HG03457 (cell line): ENCODE measurements around the gene TP53BP1.
"Not testable (repeated sequence)": the region's sequence is repeated elsewhere in the genome, so short reads cannot be mapped to it uniquely, and the experiment has no call there.

ENCODE experiments used
- ATAC-seq: cut with Tn5 transposase; IDR thresholded peaks from one replicate; pipeline ENCODE4 v1.9.1; 2021; ENCODE audit warnings: moderate number of reproducible peaks; ENCODE audit not compliant: unreplicated experiment

TP53BP1 gene, protein sequence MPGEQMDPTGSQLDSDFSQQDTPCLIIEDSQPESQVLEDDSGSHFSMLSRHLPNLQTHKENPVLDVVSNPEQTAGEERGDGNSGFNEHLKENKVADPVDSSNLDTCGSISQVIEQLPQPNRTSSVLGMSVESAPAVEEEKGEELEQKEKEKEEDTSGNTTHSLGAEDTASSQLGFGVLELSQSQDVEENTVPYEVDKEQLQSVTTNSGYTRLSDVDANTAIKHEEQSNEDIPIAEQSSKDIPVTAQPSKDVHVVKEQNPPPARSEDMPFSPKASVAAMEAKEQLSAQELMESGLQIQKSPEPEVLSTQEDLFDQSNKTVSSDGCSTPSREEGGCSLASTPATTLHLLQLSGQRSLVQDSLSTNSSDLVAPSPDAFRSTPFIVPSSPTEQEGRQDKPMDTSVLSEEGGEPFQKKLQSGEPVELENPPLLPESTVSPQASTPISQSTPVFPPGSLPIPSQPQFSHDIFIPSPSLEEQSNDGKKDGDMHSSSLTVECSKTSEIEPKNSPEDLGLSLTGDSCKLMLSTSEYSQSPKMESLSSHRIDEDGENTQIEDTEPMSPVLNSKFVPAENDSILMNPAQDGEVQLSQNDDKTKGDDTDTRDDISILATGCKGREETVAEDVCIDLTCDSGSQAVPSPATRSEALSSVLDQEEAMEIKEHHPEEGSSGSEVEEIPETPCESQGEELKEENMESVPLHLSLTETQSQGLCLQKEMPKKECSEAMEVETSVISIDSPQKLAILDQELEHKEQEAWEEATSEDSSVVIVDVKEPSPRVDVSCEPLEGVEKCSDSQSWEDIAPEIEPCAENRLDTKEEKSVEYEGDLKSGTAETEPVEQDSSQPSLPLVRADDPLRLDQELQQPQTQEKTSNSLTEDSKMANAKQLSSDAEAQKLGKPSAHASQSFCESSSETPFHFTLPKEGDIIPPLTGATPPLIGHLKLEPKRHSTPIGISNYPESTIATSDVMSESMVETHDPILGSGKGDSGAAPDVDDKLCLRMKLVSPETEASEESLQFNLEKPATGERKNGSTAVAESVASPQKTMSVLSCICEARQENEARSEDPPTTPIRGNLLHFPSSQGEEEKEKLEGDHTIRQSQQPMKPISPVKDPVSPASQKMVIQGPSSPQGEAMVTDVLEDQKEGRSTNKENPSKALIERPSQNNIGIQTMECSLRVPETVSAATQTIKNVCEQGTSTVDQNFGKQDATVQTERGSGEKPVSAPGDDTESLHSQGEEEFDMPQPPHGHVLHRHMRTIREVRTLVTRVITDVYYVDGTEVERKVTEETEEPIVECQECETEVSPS (N-terminal part only)

DNA sequence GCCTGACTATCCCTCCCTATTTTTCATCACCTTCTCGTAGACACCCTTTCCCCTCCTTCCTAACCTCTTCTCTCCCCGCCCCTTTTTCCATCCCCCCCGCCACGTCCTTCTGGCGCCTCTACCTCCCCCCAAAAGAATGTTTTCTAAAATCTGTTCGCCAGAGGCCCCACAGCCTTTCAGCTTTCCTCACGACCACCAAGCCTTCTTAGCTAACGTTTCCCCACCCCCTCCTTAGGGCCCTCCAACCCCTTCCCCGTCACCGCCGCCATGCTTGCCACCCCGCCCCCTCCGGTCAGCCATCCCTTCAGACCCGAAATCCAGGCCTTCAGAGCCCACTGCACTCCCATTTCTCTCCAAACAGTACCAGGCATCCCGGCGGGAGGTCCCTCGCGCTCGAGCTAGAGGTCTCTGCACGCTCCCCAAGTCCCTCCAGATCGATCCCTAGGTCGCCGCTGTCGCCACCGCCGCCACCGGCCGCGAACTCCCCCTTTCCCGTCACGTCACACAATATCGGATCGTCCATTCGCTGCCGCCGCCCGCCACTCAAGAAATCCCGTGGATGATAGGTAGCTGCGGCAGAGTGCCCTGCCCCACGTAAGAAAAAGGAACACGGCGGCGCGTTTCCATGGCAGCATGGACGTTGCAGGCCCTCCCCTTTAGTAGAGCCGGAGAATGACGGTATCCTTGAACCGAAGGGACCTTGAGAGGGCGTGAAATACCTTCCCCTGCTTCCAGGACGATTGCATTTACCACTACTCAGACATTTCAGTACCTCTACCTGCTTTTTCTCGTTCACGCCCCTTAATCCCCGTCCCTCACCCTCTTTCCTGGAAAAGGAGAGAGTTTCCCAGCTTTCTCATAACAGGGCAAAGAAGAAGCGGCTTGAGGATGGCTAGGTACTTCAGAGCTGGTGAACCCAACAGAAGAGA, at the start of gene TP53BP1:
Gene TP53BP1 (minus strand): TSS at position 484 of the 929 bp plus-strand sequence. CDS start 113 bp downstream, at position 371.
- peak; percentile 90 for ATAC-seq

DNA sequence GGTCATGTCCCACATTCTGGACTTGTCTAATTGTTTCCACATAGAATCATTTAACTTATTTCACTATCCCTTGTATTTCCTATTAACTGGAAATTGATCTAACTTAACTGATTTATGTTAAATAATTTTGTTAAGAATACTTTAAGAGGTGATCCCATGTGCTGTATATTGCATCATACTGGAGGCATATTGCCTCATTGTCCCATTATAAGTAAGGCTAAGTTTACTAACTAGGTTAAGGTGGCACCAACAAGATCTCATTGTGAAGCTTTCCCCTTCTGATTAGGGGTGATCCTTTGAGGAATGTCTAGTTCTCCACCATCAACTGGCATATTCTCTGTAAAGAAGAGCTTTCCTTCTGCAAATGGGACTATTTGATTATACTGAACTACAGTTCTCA, 48.8 kb upstream of the TP53BP1 start:
- ATAC-seq = no peak

DNA sequence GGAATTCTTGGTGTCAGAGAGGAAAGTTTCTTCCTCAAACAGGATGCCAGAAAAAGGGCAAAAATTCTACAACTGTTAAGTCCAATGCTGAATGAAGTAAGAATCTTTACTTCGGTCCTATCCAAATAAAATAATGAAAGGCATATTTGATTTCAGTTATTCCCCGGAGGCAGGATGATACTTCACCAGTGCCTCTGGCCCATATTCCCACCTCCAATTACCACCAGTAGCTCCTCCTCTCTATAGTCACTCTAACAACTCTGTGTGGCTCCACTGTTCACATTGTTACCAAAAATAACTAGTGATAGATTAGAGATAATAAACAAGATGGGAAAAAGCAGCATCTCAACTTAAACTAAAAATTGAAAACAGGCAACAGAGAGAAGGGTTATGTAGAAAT, 45.1 kb upstream of the TP53BP1 start:
- no peak for ATAC-seq

DNA sequence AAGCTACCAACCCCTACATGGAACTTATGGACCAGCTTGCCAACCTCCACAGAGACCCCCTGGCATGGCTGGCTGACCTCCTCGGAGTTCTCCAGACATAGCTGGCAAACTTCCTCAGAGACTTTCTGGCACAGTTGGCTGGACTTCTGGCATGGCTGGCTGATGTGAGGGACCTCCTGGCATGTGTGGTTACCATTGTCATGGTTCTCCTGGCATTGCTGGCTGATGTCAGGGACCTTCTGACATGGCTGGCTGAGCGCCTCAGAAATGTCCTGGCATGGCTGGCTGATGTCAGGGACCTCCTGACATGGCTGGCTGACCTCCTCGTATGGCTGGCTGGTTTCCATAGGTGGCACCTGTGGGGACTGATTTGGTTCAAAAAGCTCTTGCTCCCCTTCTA, 41.9 kb upstream of the TP53BP1 start:
- no peak for ATAC-seq

DNA sequence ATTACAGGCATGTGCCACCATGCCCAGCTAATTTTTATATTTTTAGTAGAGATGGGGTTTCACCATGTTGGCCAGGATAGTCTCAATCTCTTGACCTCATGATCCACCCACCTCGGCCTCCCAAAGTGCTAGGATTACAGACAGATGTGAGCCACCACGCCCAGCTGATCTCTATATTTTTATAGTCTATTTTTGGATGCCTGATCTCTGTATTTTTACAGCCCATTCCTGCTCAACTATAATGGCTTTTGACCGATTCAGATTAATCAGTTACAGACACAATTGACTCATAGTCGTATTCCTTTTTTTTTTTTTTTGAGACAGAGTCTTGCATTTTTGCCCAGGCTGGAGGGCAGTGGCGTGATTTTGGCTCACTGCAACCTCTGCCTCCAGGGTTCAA, 39.9 kb upstream of the TP53BP1 start:
- not testable (repeated sequence) for ATAC-seq

DNA sequence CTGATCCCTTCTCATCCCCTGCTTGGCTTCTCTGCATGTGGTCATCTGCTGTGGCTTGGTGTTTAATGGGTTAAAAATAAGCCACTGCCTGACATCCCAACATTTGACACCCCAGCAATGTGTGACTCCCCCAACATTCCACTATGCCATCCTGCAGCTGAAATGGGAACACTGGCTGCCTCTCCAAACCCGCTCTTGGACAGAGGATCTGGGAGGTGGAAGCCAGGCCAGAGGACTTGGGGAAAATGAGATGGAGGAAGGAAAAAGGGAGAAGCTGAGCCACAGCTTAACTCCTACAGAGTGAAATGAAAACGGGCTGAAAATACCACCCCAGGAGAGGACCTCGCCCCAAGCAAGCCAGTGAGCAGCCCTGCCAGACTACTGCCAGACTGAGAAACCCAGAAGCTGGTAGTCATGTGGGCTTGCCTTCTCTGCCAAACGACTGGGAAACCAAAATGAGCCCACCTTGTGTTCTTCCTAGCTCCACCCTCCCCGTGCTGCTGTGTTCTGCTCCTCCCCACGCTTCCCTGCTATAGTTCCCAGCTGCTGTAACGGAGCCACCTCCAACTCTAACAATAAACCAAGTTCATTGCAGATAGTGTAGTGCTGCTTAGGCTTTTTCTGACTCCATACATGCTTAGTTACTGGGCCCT, 38.2 kb upstream of the TP53BP1 start:
- no peak for ATAC-seq

DNA sequence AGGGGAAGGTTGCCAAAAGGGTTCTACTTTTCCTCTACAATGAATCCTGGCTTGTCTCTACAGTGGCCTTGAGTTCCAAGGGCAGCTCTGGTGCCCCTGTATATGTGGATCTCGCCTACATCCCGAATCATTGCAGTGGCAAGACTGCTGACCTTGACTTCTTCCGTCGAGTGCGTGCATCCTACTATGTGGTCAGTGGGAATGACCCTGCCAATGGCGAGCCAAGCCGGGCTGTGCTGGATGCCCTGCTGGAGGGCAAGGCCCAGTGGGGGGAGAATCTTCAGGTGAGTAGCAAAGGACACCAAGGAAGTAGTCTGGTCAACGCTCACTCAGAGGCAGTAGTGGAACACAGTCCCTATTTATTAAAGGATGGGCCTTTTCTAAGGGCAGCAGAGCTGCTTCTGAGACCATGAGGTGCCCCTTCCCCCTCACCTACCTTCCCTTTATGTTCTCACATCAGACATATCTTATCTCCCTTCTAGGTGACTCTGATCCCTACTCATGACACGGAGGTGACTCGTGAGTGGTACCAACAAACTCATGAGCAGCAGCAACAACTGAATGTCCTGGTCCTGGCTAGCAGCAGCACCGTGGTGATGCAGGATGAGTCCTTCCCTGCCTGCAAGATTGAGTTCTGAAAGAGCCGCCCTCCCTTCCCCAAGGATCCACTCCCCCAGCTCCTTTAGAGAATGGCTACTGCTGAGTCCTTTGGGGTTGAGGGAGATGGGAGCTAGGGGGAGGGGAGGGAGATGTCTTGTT, 36.8 kb upstream of the TP53BP1 start:
- ATAC-seq = no peak

DNA sequence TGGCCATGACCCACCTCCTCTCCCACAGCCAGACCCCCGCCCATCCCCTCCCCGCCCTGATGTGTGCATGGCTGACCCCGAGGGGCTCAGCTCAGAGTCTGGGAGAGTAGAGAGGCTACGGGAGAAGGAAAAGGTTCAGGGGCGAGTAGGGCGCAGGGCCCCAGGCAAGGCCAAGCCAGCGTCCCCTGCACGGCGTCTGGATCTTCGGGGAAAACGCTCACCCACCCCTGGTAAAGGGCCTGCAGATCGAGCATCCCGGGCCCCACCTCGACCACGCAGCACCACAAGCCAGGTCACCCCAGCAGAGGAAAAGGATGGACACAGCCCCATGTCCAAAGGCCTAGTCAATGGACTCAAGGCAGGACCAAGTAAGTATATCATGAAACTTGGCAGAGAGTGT, 36.2 kb upstream of the TP53BP1 start:
- ATAC-seq = no peak

DNA sequence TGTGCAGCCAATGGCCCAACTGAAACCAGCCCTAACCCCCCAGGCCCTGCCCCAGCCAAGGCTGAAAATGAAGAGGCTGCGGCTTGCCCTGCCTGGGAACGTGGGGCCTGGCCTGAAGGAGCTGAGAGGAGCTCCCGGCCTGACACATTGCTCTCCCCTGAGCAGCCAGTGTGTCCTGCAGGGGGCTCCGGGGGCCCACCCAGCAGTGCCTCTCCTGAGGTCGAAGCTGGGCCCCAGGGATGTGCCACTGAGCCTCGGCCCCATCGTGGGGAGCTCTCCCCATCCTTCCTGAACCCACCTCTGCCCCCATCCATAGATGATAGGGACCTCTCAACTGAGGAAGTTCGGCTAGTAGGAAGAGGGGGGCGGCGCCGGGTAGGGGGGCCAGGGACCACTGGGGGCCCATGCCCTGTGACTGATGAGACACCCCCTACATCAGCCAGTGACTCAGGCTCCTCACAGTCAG, 35.6 kb upstream of the TP53BP1 start:
- no peak for ATAC-seq

DNA sequence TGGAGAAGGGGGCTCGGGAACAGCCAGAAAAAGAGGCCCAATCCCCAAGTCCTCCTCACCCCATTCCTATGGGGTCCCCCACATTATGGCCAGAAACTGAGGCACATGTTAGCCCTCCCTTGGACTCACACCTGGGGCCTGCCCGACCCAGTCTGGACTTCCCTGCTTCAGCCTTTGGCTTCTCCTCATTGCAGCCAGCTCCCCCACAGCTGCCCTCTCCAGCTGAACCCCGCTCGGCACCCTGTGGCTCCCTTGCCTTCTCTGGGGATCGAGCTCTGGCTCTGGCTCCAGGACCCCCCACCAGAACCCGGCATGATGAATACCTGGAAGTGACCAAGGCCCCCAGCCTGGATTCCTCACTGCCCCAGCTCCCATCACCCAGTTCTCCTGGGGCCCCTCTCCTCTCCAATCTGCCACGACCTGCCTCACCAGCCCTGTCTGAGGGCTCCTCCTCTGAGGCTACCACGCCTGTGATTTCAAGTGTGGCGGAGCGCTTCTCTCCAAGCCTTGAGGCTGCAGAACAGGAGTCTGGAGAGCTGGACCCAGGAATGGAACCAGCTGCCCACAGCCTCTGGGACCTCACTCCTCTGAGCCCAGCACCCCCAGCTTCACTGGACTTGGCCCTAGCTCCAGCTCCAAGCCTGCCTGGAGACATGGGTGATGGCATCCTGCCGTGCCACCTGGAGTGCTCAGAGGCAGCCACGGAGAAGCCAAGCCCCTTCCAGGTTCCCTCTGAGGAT, 35.0 kb upstream of the TP53BP1 start:
- ATAC-seq = no peak

DNA sequence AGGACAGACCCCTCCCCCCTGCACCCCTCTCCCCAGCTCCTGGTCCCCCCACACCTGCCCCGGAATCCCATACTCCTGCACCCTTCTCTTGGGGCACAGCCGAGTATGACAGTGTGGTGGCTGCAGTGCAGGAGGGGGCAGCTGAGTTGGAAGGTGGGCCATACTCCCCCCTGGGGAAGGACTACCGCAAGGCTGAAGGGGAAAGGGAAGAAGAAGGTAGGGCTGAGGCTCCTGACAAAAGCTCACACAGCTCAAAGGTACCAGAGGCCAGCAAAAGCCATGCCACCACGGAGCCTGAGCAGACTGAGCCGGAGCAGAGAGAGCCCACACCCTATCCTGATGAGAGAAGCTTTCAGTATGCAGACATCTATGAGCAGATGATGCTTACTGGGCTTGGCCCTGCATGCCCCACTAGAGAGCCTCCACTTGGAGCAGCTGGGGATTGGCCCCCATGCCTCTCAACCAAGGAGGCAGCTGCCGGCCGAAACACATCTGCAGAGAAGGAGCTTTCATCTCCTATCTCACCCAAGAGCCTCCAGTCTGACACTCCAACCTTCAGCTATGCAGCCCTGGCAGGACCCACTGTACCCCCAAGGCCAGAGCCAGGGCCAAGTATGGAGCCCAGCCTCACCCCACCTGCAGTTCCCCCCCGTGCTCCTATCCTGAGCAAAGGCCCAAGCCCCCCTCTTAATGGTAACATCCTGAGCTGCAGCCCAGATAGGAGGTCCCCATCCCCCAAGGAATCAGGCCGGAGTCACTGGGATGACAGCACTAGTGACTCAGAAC, 34.3 kb upstream of the TP53BP1 start:
- ATAC-seq = no peak

DNA sequence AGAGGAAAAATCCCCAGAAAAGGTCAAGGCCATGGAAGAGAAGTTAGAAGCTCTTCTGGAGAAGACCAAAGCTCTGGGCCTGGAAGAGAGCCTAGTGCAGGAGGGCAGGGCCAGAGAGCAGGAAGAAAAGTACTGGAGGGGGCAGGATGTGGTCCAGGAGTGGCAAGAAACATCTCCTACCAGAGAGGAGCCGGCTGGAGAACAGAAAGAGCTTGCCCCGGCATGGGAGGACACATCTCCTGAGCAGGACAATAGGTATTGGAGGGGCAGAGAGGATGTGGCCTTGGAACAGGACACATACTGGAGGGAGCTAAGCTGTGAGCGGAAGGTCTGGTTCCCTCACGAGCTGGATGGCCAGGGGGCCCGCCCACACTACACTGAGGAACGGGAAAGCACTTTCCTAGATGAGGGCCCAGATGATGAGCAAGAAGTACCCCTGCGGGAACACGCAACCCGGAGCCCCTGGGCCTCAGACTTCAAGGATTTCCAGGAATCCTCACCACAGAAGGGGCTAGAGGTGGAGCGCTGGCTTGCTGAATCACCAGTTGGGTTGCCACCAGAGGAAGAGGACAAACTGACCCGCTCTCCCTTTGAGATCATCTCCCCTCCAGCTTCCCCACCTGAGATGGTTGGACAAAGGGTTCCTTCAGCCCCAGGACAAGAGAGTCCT, 33.4 kb upstream of the TP53BP1 start:
- no peak for ATAC-seq

DNA sequence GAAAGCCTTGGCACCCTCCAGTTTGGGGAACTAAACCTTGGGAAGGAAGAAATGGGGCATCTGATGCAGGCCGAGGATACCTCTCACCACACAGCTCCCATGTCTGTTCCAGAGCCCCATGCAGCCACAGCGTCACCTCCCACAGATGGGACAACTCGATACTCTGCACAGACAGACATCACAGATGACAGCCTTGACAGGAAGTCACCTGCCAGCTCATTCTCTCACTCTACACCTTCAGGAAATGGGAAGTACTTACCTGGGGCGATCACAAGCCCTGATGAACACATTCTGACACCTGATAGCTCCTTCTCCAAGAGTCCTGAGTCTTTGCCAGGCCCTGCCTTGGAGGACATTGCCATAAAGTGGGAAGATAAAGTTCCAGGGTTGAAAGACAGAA, 32.2 kb upstream of the TP53BP1 start:
- ATAC-seq = no peak

DNA sequence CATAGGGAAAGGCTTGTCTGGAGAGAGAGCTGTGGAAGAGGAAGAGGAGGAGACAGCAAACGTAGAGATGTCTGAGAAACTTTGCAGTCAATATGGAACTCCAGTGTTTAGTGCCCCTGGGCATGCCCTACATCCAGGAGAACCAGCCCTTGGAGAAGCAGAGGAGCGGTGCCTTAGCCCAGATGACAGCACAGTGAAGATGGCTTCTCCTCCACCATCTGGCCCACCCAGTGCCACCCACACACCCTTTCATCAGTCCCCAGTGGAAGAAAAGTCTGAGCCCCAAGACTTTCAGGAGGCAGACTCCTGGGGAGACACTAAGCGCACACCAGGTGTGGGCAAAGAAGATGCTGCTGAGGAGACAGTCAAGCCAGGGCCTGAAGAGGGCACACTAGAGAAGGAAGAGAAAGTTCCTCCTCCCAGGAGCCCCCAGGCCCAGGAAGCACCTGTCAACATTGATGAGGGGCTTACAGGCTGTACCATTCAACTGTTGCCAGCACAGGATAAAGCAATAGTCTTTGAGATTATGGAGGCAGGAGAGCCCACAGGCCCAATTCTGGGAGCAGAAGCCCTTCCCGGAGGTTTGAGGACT, 31.4 kb upstream of the TP53BP1 start:
- no peak for ATAC-seq

DNA sequence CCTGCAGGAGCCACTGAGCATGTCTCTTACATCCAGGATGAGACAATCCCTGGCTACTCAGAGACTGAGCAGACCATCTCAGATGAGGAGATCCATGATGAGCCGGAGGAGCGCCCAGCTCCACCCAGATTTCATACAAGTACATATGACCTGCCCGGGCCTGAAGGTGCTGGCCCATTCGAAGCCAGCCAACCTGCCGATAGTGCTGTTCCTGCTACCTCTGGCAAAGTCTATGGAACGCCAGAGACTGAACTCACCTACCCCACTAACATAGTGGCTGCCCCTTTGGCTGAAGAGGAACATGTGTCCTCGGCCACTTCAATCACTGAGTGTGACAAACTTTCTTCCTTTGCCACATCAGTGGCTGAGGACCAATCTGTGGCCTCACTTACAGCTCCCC, 30.7 kb upstream of the TP53BP1 start:
- no peak for ATAC-seq

DNA sequence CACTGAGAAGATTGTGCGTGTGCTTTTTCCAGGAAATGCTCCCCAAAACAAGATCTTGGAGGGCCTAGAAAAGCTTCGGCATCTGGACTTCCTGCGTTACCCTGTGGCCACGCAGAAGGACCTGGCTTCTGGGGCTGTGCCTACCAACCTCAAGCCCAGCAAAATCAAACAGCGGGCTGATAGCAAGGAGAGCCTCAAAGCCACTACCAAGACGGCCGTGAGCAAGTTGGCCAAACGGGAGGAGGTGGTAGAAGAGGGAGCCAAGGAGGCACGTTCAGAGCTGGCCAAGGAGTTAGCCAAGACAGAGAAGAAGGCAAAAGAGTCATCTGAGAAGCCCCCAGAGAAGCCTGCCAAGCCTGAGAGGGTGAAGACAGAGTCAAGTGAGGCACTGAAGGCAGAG, 29.3 kb upstream of the TP53BP1 start:
- ATAC-seq = no peak
